Transverse colon (tissue), 4 donors: Measurements from ENCODE around the gene USP48. TPM values are rescaled to one million over a fixed set of nuclear protein-coding genes. Genes with fewer than 3 reads are reported as not detected.

Experiments
- DNase-seq: peaks from one replicate; pipeline ENCODE4 v3.0.0-alpha.2; 2019
- H3K27ac ChIP-seq, 4 donors: fragments of 200-600 bp; sonication (generic); 2 replicates each; pipeline ENCODE4 v1.5.1; 2016 to 2018; ENCODE audit warnings: inconsistent platforms in 4 of 4
- H3K27me3 ChIP-seq: fragments of 200-600 bp; sonication (generic); 2 replicates; pipeline ENCODE4 v1.5.1; 2017; ENCODE audit warnings: inconsistent platforms
- H3K36me3 ChIP-seq, 4 donors: fragments of 200-600 bp; sonication (generic); 2 replicates each; pipeline ENCODE4 v1.5.1; 2017 to 2019; ENCODE audit warnings: inconsistent platforms in 4 of 4
- H3K4me1 ChIP-seq, 4 donors: fragments of 200-600 bp; sonication (generic); 2 replicates each; pipeline ENCODE4 v1.5.1; 2017 to 2020; ENCODE audit warnings: inconsistent platforms in 4 of 4
- H3K4me3 ChIP-seq, 4 donors: fragments of 200-600 bp; sonication (generic); 1 replicate in 1 of 4; 2 replicates in 3 of 4; pipeline versions ENCODE4 v1.5.1 to v1.6.1; 2017 to 2019; ENCODE audit warnings: inconsistent platforms in 4 of 4
- H3K9me3 ChIP-seq, 2 donors: fragments of 200-600 bp; sonication (generic); 2 replicates each; pipeline ENCODE4 v1.5.1; 2017 to 2019; ENCODE audit warnings: inconsistent platforms in 2 of 2
- EP300 ChIP-seq: sonication (generic); formaldehyde crosslinking; IDR thresholded peaks from one replicate; pipeline ENCODE4 v1.6.1; 2017; ENCODE audit warnings: antibody characterized with exemption, low read depth
- POLR2A ChIP-seq: fragments of 450-650 bp; IDR thresholded peaks from one replicate; pipeline ENCODE4 v1.6.1; 2016; ENCODE audit warnings: antibody characterized with exemption, mild to moderate bottlenecking, moderate library complexity
- POLR2AphosphoS5 ChIP-seq, 3 donors: sonication (generic); formaldehyde crosslinking; IDR thresholded peaks; one replicate each; pipeline ENCODE4 v1.6.1; 2016; ENCODE audit warnings: antibody characterized with exemption in 3 of 3
- WGBS, 2 donors: methylation state at CpG; one replicate each; pipeline ENCODE4 v1.1.5; 2018; ENCODE audit warnings: low coverage in 1 of 2; 5-methylcytosine and 5-hydroxymethylcytosine counted together
- in situ Hi-C, 4 donors: fragments of 200-750 bp; cut with MboI; loops; one replicate each; pipeline versions ENCODE4 v1.15.0 to v1.15.1; 2017; ENCODE audit warnings: low sequenced_read_pairs in 3 of 4, low pct_ligation_motif_present in 1 of 4, low pct_unique_long_range_greater_than_20kb in 1 of 4
- intact Hi-C: fragments of 100-400 bp; cut with DNase I; formaldehyde crosslinking; loops from one replicate; pipeline ENCODE4 v1.15.1; 2023; ENCODE audit warnings: low total_unique reads
- total RNA-seq, 4 donors: library from RNA; depleted of rRNA; stranded (reverse); fragments of >200 nt; gene quantifications; one replicate each; pipeline ENCODE4 v1.1.0, GENCODE V29; 2016
- TF ChIP-seq, protein P1 (sequence below), 5 experiments: fragments of 200-600 bp in 3 of 5; fragments of 450-650 bp in 2 of 5; sonication (generic) in 3 of 5; IDR thresholded peaks; 1 replicate in 2 of 5; 2 replicates in 3 of 5; pipeline ENCODE4 v1.5.1; 2016 to 2017; ENCODE audit warnings: antibody characterized with exemption in 5 of 5, inconsistent platforms in 3 of 5, mild to moderate bottlenecking in 2 of 5, moderate library complexity in 1 of 5

USP48 gene
- total RNA-seq, 4 donors from 2014 or later = 48.4 to 87.3 (median 51.4) TPM

DNA sequence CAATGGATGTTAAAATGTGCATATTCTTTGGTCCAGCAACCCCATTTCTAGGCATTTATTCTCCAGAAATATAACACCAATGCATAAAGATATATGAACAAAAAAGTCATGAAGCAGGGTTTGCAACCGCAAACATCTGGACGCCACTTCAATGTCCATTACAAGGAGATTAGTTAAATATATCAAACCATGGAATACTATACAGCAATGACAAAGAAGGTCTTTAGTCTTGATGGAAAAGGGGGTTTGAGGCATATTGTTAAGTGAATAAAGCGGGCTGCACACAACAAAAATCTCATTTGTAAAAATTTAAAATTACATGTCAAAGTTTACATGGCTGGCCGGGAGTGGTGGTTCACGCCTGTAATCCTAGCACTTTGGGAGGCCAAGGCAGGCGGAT, 145.4 kb downstream of the USP48 start:
- Histone ChIP-seq H3K4me1 (peaks cover 0 to 9% (median 6%) of the 10 kb centered on the region in 4 donors), H3K27me3 (peaks cover 4% of the 10 kb centered on the region), H3K27ac (no peak overlapping the region), H3K36me3 (no peaks in the 10 kb centered on the region), H3K9me3 (no peaks in the 10 kb centered on the region), H3K4me3 (no peak overlapping the region)
- TF ChIP-seq POLR2A (no peak), POLR2AphosphoS5 (IDR thresholded peaks at IDR 0.05) (no peak), EP300 (no peak)
- TF ChIP-seq, protein P1, sequence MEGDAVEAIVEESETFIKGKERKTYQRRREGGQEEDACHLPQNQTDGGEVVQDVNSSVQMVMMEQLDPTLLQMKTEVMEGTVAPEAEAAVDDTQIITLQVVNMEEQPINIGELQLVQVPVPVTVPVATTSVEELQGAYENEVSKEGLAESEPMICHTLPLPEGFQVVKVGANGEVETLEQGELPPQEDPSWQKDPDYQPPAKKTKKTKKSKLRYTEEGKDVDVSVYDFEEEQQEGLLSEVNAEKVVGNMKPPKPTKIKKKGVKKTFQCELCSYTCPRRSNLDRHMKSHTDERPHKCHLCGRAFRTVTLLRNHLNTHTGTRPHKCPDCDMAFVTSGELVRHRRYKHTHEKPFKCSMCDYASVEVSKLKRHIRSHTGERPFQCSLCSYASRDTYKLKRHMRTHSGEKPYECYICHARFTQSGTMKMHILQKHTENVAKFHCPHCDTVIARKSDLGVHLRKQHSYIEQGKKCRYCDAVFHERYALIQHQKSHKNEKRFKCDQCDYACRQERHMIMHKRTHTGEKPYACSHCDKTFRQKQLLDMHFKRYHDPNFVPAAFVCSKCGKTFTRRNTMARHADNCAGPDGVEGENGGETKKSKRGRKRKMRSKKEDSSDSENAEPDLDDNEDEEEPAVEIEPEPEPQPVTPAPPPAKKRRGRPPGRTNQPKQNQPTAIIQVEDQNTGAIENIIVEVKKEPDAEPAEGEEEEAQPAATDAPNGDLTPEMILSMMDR (IDR thresholded peaks at IDR 0.05) = no peak
- DNase-seq = no peak
- in situ Hi-C loops (no loop called here), intact Hi-C loops (no loop called here)
- 96 to 97% methylated on average over 3 to 6 of the region's 6 CpGs for WGBS, 2 donors

DNA sequence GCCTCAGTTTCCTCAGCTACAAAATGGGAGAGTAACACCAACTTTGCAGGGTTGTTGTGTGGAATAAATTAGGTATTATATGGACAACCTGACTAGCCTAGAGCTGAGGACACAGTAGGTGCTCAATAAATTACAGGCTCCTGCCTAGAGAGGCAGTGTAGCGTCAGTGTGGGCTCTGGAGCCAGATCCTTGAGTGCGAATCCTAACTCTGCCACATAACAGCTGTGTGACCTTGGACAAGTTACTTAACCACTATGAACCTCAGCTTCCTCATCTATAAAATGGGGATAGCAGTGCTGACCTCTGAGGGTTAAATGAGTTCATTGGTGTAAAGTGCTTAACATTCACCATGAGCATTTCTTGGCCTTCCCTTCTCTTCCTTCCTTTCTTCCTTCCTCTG, 146.9 kb downstream of the USP48 start:
- TF ChIP-seq, protein P1 (IDR thresholded peaks at IDR 0.05) = no peak
- TF ChIP-seq EP300 (no peak), POLR2AphosphoS5 (IDR thresholded peaks at IDR 0.05) (no peak), POLR2A (no peak)
- Histone ChIP-seq H3K27ac (peak overlapping the region in 1 of 4 donors; percentile 69), H3K36me3 (no peaks in the 10 kb centered on the region), H3K9me3 (no peaks in the 10 kb centered on the region), H3K27me3 (peaks cover 4% of the 10 kb centered on the region), H3K4me1 (peaks cover 0 to 19% (median 10%) of the 10 kb centered on the region in 4 donors), H3K4me3 (no peak overlapping the region)
- 82% methylated on average over 2 of the region's 2 CpGs; no CpG with 5 or more reads in 1 of the 2 donors for WGBS, 2 donors
- in situ Hi-C loops = no loop called here
- DNase-seq = no peak
- intact Hi-C loops = no loop called here

DNA sequence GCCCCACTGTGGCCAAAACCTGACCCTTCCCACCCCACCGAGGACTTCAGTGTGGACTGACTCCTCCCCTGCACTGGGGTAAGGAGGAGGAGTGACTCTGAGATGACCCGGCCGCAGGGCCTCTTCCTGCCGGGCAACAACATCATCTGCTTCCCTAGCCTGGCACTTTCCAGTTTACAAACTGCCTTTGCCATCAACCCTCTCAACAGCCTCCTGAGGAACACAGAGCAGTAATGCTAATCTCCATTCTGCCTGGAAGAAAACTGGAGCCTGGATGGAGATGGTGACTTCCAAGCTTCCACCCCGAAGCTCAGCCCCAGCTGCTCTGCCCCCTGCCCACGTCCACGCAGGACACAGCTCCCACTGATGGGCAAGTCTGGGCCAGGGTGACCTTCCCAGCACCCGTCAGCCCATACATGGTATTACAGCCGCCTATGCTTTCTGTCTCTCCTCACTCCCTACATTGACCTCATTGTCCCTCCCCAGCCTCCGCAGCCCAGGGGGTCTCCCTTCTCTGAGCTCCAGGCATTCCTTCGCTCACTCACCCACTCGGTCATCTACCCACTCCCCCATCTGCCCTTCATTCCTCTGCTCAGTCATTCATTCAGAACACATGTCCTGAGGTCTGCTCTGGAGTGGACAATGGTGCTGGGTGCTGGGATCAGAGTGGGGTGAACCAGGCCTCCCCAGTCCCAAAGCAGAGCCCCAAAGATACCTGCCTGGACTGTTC, 148.0 kb downstream of the USP48 start:
- H3K9me3 ChIP-seq = no peaks in the 10 kb centered on the region
- H3K4me1 ChIP-seq = peaks cover 0 to 19% (median 10%) of the 10 kb centered on the region in 4 donors
- peaks cover 3% of the 10 kb centered on the region for H3K27me3 ChIP-seq
- H3K4me3 ChIP-seq = no peak overlapping the region
- WGBS, 2 donors = 69 to 90% methylated on average over 2 to 12 of the region's 12 CpGs
- TF ChIP-seq EP300 (no peak), POLR2A (no peak), POLR2AphosphoS5 (IDR thresholded peaks at IDR 0.05) (no peak)
- TF ChIP-seq, protein P1 (IDR thresholded peaks at IDR 0.05) = no peak
- DNase-seq = no peak
- H3K36me3 ChIP-seq = no peaks in the 10 kb centered on the region
- intact Hi-C loops (no loop called here), in situ Hi-C loops (no loop called here)
- peak overlapping the region; percentile 15 to 69 (median 52) for H3K27ac ChIP-seq

DNA sequence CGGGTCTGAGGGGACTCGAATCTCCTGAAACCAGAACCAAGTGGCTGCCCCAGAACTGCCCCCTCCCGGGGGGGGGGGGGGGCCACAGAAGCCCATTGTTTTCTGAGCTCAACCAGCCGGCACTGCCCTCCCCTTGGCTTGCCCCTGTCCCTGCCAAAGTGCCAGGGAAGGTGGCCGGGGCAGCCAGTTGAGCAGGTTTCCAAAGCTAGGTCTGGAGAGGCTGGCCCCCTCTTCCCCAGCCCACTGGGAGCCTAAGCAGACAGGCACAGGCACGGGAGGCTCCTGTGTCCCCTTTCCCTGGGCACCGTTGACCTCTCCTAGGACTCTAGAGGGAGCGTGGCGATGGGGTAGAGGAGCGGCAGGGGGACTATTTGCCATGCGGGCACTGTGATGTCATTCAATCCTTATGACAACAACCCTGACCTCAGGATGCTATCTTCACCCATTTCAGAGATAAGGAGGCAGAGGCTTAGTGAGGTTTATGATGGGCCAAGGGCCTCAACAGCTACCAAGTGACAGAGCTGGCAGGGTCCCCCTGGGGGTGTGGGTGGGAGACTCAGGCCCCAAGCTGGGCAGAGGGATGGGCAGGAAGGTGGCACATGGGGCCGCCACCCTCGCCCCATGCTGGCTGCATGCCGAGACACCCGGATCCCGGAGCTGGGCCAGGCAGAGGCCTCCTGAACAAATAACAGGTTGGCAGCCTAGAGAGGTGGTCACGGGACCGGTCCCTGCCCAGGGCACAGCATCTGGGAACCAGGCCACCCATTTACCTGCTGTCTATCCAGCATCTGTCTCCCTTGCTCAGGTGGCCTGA, 148.8 kb downstream of the USP48 start:
- no peak for TF ChIP-seq POLR2A
- TF ChIP-seq POLR2AphosphoS5 (IDR thresholded peaks at IDR 0.05) = peak; percentile 56 to 71 (median 64)
- no peak for TF ChIP-seq EP300
- Histone ChIP-seq H3K27me3 (peaks cover 6% of the 10 kb centered on the region), H3K9me3 (no peaks in the 10 kb centered on the region), H3K36me3 (no peaks in the 10 kb centered on the region), H3K27ac (peak overlapping the region; percentile 41 to 69 (median 68)), H3K4me3 (no peak overlapping the region), H3K4me1 (peaks cover 0 to 19% (median 10%) of the 10 kb centered on the region in 4 donors)
- WGBS, 2 donors = 37% methylated on average over 18 of the region's 18 CpGs; no CpG with 5 or more reads in 1 of the 2 donors
- in situ Hi-C loops (no loop called here), intact Hi-C loops (no loop called here)
- DNase-seq = peak; percentile 60
